ENCODE data around the gene ZNF396. TPM values are rescaled to one million over a fixed set of nuclear protein-coding genes. Genes with fewer than 3 reads are reported as not detected.

The ZNF396 gene
- total RNA-seq, 1 donor from 2014 or later: 5.0 TPM

DNA sequence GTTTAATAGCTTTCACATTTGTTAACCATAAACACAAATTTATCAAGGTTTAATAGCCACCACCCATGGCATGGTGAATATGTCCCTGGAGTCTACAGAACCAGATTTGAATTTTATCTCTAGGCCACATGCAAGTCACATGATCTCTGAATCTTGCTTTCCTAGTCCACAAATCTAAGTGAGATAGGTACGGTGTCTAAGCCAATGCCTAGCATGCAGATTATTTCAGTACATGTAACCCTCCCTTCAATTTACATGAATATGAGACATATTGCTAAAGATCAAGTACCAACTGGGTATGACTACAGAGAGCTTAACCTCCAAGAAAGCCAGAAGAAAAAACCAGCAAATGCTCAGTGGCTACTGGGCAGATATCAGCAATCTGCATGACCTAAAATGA, 42.9 kb downstream of the ZNF396 start:
- DNase-seq: no peak

DNA sequence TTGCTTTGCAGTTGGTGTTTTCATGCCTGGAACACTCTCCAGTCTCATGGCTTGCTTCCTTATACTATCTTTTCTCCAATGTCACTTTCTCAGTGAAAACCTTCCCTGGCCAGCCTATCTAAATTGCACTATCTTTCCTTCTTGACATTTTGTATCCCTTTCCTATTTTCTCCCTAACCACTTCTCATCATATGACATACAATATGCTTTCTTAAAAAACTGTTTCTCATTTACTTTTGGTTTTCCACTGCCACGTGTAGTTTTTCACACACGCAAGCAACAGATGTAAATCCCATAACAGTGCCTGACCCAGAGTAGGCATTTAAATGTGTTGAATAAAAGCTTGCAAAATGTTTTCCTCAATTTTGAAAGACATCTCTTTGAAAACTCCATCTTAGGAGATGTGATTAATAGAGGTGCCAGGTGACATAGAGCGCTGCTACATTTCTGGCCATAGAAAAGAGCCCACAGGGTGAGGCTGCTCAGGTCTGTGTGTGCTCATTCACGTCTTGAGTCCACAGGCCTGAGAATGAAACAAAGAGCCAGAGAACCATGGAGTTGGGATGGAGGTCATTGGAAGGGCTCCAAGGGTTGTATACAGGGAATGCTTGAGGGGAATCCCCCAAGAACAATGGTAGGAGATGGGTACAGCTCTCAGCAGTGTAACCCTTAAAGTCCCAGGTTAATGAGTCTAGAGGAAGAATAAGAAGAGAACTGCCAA, 45.6 kb downstream of the ZNF396 start:
- DNase-seq: no peak

DNA sequence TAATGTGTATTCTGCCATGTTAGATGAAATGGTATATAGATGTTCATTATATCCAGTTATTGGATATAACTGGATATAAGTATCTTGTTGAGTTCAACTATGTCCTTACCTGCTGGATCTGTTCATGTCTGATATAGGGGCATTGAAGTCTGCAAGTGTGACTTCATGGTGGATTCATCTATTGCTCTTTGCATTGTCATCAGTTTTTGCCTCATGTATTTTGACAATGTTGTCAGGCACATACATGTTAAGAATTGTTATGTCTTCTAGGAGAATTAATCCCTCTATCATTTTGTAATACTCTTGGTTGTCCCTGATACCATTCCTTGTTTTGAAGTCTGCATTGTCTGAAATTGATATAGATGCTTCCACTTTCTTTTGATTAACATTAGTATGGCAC, 48.3 kb downstream of the ZNF396 start:
- DNase-seq: no peak

DNA sequence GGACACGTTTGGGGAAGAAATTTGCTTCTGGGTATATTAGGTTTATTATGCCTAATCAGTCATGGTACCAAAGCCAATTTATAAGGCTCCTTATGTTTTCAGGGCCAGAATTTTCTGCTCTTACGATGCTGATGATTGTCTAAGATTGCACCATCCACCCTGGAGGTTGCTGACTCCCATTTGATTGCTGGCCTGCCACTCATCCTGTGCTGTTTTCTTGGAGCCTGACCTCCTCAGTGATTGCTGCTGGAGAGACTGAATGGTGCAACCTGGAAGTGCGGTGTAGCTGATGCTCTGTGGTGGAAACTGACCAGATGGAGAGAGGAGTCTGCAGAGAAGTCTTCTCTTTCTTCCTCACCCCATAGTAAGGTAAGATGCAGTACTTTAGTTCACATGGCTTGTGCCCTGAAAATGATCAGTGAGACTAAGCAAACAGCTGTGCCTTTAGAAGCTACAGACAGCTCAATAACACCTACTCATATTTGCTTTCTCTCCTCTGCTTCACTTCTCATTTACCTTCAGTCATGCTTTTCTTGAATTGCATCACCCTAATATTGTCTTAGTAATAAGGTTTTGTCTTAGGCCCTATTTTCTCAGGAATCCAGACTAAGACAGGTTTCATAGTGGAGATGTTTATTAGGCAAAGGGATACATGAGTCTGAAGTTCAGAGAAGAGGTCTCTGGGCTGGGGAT, 50.3 kb downstream of the ZNF396 start:
- DNase-seq: no peak

DNA sequence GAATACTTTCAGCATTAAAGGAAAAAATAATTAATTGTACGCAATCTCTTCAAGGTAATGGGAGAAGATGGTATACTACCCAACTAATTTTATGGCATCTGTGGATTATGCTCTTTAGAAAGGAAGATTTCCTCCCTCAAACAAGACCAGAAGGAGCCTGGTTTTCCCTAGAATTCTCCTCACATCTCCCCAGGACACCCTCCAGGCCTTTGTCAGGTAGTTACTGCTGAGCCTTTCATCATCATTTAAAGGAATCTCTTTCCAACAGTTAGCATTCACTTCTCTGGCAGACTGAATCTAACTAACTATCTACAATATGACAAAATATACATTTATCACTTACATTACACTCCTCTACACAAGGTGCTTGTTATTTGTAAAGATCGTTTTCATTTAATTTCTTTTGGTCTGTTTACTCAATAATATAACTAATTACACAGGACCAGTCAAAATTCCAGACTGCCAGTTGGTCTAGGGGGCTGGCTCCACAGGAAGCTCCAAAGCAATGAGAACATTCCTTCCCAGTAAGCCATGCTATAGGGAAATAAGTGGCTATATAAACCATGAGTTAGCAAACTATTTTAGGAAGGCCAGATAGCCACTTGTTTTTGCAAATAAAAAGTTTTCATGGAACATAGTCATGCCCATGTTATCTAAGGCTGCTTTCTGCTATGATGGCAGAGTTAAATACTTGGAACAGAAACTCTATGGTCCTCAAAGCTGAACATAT, 52.0 kb downstream of the ZNF396 start:
- no peak for DNase-seq

DNA sequence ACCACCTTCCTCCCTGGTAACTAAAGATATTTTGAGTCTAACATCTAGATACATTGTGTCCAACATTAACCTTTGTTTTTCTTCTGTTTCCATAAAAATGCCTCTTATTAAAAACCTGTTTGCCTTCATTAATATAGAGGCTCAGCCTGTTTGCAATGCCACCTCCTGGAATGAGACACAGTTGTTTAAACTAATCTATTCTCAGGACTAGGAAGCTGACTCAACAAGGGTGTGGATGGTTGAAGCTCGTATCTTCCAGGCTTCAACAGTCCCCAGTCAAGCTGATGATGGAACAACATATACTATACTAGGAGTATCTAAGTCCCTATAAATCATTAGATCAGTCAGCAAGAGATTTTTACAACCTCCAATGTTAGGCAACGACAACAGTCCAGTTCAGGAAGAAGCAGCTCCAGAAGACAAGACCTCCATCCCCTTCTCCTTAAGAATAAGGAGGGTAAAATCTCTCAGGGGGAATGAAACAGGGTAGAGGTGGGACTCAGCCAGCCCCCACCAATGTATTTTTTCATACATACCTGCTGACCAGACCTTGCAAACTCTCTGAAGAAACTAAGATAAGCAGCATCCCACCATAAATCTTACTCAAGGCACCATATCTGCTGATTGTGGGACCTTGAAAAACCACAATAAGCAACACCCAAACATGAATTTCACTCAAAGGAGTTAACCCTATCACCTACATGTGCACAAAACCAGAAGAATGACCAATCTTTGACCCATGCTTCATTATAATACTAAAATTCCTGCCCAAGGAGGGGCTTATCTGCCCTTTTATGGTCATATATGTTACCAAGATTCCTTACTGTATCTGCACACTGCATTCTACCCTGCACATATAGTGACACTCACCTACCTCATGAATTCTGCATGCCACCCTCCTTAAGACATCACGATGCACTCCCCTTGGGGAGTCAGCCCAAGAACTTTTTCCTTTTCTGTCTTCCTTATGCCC, 54.4 kb downstream of the ZNF396 start:
- no peak for DNase-seq

Other genes starting within 250 kb of the ZNF396 start
- gene ZNF397, start 136.3 kb downstream of the ZNF396 start, total RNA-seq: 56.0 TPM
- gene ZSCAN30, start 87.1 kb downstream of the ZNF396 start, total RNA-seq: 17.5 TPM
- gene ZNF24, start 32.9 kb downstream of the ZNF396 start, total RNA-seq: 115 TPM
- 9.0 TPM for gene INO80C, start 120.6 kb upstream of the ZNF396 start, total RNA-seq
- 87.8 TPM for gene GALNT1, start 204.4 kb upstream of the ZNF396 start, total RNA-seq

Measured in occipital lobe (tissue), 2 donors.